HL-60 (cell line): ENCODE data around the gene NCAPD3.
"Not testable (repeated sequence)": the region's sequence is repeated elsewhere in the genome, so short reads cannot be mapped to it uniquely, and the experiment has no call there.

Experiments
- DNase-seq, 2 experiments: peaks; one replicate each; pipeline ENCODE4 v3.0.0-alpha.2; 2010 to 2020; ENCODE audit warnings: low read depth in 1 of 2, low spot score in 1 of 2
- H3K27ac ChIP-seq: fragments of 250-450 bp; sonication (Bioruptor Pico); replicated peaks from 2 replicates; pipeline ENCODE4 v1.5.1; 2020; ENCODE audit warnings: mild to moderate bottlenecking, moderate library complexity
- H3K27me3 ChIP-seq: fragments of 250-450 bp; sonication (Bioruptor Pico); 2 replicates; pipeline ENCODE4 v1.5.1; 2021; ENCODE audit warnings: mild to moderate bottlenecking, moderate library complexity; ENCODE audit not compliant: insufficient read depth, poor library complexity, severe bottlenecking
- H3K4me3 ChIP-seq: replicated peaks from 2 replicates; pipeline ENCODE4 v1.5.1; 2011; ENCODE audit warnings: mild to moderate bottlenecking, control low read depth, low read length; ENCODE audit not compliant: insufficient read depth
- GABPA ChIP-seq: IDR thresholded peaks from 2 replicates; pipeline ENCODE4 v1.6.1; 2012; ENCODE audit warnings: low read depth
- POLR2AphosphoS5 ChIP-seq: IDR thresholded peaks from 2 replicates; pipeline ENCODE4 v1.6.1; 2012; ENCODE audit warnings: low read depth
- SPI1 ChIP-seq: IDR thresholded peaks from 2 replicates; pipeline ENCODE4 v1.6.1; 2012; ENCODE audit warnings: low read depth, mild to moderate bottlenecking, borderline replicate concordance
- TF ChIP-seq, protein P1 (sequence below): IDR thresholded peaks from 2 replicates; pipeline ENCODE4 v1.6.1; 2012; ENCODE audit warnings: low read depth; ENCODE audit not compliant: insufficient replicate concordance
- TF ChIP-seq, protein P2 (sequence below): IDR thresholded peaks from one replicate; pipeline ENCODE4 v1.5.1; 2011; ENCODE audit warnings: low read length, control low read depth, inconsistent platforms; ENCODE audit not compliant: insufficient read depth

NCAPD3 gene

DNA sequence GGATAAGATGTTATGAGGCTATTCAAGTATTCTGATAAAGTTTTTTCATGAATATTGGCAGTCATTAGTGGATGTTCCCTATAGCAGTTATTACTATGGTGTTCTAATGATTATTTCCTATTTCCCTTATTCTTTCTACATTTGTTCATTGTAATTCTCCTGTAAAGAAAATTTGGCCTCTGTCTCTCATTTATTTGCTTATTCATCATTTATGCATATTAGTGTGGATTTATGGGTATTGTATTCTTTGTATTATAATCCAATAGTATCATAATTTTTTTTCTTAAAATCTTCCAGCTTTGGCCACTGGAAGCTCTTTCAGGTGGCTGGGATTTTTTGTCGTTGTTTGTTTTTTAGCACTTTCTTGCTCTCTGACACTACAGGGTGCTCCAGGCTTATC, 107.6 kb downstream of the NCAPD3 start:
- no peak for DNase-seq
- Histone ChIP-seq H3K27ac (no peak overlapping the region), H3K4me3 (no peak overlapping the region), H3K27me3 (peaks cover 2% of the 10 kb centered on the region)
- TF ChIP-seq SPI1 (no peak), POLR2AphosphoS5 (no peak), GABPA (no peak)
- TF ChIP-seq, protein P1, sequence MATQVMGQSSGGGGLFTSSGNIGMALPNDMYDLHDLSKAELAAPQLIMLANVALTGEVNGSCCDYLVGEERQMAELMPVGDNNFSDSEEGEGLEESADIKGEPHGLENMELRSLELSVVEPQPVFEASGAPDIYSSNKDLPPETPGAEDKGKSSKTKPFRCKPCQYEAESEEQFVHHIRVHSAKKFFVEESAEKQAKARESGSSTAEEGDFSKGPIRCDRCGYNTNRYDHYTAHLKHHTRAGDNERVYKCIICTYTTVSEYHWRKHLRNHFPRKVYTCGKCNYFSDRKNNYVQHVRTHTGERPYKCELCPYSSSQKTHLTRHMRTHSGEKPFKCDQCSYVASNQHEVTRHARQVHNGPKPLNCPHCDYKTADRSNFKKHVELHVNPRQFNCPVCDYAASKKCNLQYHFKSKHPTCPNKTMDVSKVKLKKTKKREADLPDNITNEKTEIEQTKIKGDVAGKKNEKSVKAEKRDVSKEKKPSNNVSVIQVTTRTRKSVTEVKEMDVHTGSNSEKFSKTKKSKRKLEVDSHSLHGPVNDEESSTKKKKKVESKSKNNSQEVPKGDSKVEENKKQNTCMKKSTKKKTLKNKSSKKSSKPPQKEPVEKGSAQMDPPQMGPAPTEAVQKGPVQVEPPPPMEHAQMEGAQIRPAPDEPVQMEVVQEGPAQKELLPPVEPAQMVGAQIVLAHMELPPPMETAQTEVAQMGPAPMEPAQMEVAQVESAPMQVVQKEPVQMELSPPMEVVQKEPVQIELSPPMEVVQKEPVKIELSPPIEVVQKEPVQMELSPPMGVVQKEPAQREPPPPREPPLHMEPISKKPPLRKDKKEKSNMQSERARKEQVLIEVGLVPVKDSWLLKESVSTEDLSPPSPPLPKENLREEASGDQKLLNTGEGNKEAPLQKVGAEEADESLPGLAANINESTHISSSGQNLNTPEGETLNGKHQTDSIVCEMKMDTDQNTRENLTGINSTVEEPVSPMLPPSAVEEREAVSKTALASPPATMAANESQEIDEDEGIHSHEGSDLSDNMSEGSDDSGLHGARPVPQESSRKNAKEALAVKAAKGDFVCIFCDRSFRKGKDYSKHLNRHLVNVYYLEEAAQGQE: no peak
- TF ChIP-seq, protein P2, sequence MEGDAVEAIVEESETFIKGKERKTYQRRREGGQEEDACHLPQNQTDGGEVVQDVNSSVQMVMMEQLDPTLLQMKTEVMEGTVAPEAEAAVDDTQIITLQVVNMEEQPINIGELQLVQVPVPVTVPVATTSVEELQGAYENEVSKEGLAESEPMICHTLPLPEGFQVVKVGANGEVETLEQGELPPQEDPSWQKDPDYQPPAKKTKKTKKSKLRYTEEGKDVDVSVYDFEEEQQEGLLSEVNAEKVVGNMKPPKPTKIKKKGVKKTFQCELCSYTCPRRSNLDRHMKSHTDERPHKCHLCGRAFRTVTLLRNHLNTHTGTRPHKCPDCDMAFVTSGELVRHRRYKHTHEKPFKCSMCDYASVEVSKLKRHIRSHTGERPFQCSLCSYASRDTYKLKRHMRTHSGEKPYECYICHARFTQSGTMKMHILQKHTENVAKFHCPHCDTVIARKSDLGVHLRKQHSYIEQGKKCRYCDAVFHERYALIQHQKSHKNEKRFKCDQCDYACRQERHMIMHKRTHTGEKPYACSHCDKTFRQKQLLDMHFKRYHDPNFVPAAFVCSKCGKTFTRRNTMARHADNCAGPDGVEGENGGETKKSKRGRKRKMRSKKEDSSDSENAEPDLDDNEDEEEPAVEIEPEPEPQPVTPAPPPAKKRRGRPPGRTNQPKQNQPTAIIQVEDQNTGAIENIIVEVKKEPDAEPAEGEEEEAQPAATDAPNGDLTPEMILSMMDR: no peak

DNA sequence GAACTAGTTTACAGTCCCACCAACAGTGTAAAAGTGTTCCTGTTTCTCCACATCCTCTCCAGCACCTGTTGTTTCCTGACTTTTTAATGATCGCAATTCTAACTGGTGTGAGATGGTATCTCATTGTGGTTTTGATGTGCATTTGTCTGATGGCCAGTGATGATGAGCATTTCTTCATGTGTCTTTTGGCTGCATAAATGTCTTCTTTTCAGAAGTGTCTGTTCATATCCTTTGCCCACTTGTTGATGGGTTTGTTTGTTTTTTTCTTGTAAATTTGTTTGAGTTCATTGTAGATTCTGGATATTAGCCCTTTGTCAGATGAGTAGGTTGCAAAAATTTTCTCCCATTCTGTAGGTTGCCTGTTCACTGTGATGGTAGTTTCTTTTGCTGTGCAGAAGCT, 110.0 kb downstream of the NCAPD3 start:
- not testable (repeated sequence) for H3K27me3 ChIP-seq, DNase-seq, H3K4me3 ChIP-seq, H3K27ac ChIP-seq

DNA sequence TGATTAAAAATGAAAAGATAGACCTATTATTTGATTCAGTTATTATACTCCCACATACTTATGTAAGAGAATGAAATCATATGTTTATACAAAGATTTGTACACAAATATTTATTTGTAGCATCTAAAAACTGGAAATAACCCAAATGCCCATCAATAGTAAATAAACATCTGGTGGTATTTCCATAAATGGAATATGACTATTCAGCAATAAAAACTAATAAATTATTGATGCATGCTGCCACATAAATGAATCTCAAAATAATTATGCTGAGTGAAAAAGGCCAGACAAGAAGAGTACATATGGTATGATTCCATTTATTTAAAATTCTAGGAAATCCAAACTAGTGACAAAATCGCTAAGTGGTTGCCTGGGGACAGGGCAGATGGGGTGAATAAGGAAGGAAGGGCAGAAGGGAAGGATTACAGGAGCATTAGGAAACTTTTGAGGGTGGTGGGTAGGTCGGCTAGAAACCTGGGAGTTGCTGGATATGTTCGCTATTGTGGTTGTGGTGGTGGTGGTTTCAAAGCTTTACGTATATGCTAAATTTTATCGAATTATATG, 113.4 kb downstream of the NCAPD3 start:
- TF ChIP-seq, protein P2: no peak
- TF ChIP-seq POLR2AphosphoS5 (no peak), GABPA (no peak), SPI1 (no peak)
- TF ChIP-seq, protein P1: no peak
- Histone ChIP-seq H3K27ac (no peak overlapping the region), H3K27me3 (no peaks in the 10 kb centered on the region), H3K4me3 (no peak overlapping the region)
- no peak for DNase-seq
